Muscle of arm (tissue), 12 donors: ENCODE measurements around the gene PDLIM5. TPM values are rescaled to one million over a fixed set of nuclear protein-coding genes. Genes with fewer than 3 reads are reported as not detected.

Experiments used
- DNase-seq: peaks from one replicate; pipeline ENCODE4 v3.0.0-alpha.2; 2013
- polyA plus RNA-seq, 12 donors: library from polyadenylated mRNA; unstranded; fragments of 120-200 nt; gene quantifications; one replicate each; pipeline ENCODE4 v1.2.1, GENCODE V29; 2013; ENCODE audit not compliant: insufficient read length in 12 of 12

Gene PDLIM5
- polyA plus RNA-seq, 12 donors = 121 to 2,061 (median 310) TPM

GRCh38 chr4:94419956-94420355 is 31.8 kb upstream of the PDLIM5 start:
- DNase-seq = no peak

DNA sequence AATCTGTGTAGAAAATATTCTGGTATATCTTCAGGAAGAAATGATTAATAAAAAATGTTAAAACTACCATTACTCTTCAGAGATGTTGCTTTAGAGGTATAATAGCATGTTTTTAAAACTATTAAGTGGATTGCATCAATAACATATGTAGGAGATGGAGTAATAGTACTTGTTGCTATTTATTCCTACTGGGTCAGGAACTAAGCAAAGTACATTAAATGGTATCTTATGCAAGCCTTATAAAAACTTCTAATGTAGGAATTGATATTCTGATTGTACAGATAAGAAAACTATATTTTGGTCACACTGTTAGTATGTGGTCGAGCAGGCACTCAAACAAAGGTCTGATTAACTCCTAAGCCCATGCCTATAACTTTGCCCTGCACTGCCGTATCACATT is 31.4 kb upstream of the PDLIM5 start:
- no peak for DNase-seq

GRCh38 chr4:94426783-94427182 is 25.0 kb upstream of the PDLIM5 start:
- no peak for DNase-seq

DNA sequence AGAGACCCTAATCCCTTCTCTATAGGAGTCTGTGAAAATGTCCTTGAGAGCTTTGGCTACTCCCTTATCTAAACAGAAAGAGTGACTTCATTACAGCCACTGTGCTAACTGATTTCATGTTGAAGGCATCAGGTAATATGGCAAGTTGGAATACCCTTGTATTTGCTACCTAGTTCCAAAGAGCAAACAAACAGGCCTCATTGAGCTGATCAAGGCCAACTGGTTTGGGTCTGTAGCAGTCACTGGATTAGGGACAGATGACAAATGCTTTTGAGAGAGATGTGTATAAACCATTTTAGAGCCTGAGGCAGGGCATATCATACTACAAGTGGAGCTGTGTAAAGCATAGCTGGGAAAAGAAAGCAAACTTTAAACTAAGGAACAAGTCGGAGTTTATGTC is 22.9 kb upstream of the PDLIM5 start:
- DNase-seq = no peak

GRCh38 chr4:94430406-94430805 is 21.3 kb upstream of the PDLIM5 start:
- no peak for DNase-seq

GRCh38 chr4:94431388-94431787 is 20.4 kb upstream of the PDLIM5 start:
- no peak for DNase-seq

DNA sequence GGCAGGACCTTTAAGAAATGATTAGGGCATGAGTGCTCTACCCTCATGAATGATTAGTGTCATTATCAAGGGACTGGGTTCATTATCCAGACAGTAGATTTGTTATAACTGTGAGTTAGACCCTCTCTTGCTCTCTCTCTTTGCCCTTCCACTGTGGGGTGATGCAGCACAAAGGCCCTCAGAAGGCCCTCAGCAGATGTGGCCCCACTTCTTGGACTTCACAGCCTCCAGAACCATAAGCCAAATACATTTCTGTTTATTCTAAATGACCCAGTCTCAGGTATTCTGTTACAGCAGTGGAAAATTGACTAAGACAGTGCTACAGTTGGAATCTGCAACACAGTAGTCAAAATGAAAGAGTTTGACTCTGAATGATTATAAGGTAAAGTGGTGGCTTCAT is 17.2 kb upstream of the PDLIM5 start:
- DNase-seq = no peak

DNA sequence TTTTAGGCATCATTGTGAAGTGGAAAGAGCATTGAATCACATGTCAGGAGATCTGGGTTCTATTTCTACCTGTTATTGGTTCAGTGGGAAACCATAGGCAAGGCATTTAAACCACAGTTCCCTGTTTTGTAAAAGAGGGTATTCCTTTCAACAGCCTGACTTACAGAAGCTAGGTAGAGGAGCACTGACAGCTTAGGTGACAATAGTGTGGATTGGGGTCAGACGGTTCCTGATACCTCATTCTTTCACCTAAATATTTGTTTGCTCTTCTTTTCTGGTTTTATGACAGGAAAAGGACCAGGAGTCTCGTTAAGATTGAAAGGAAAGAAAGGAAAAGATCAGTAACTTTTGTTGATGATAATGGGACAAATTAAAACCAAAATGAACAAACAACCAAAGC is 15.9 kb upstream of the PDLIM5 start:
- DNase-seq = no peak

GRCh38 chr4:94436512-94436911 is 15.2 kb upstream of the PDLIM5 start:
- DNase-seq = no peak

DNA sequence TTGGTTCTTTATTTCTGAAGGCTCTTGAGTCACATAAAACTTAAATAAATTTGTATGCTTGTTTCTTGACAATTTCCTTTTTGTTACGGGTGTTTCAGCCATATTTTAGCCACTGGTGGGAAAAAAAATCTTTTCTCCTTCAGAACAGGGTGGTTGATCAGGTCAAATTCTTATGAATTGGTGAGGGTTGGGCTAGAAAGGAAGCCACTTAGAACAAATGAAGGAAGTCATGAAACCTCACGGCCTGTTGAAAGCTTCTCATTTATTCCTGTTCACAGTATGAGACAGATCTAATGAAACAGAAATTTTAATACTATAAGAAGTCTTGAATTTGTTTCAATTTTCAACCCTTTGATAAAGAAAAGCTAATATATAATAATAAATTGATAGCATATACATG is 12.1 kb upstream of the PDLIM5 start:
- DNase-seq = no peak

DNA sequence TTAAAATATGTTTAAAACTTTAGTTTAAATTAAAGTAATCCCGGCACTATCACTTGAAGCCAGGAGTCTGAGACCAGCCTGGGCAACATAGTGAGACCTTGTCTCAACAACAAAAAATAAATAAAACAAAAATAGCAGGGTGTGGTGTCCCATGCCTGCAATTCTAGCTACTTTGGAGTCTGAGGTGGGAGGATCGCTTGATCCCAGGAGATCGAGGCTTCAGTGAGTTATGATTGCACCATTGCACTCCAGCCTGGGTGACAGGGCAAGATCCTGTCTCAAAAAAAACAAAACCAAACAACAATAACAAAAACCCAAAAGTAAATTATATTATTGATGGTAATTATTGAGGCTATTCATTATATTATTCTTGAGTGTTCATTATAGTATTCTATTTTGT is 9.9 kb upstream of the PDLIM5 start:
- DNase-seq = no peak

GRCh38 chr4:94442251-94442650 is 9.5 kb upstream of the PDLIM5 start:
- DNase-seq = no peak

- no peak for DNase-seq
Observed at GRCh38 chr4:94446386-94446785, 5.4 kb upstream of the PDLIM5 start.

- DNase-seq = no peak
Observed at GRCh38 chr4:94447754-94448411, 3.9 kb upstream of the PDLIM5 start.

DNA sequence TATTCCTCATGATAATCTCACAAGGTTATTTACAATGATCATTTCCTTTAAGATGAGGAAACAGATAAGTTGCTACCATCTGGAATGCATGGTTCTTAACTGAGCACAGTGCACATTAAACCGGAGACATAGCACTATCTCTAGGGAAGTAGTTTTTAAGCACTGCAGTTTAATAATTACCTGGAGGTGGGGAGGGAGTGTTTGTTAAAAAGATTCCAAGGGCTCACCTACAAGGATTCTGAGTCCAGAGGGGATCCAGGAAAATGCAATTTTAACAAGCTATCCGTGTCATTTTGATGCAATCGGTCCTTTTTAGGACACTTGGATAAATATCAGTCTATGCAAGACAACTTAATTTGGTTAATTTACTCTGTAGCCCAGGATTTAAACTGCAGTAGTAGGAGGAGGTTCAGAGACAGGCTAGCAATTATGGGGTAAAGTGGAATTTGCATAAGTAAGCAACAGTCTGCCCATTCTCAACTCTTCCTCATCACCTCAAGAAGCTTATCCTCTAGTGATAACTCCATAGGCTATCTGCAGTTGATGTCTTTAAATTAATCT is 2.8 kb upstream of the PDLIM5 start:
- DNase-seq = no peak

GRCh38 chr4:94451051-94451694 is 569 bp upstream of the PDLIM5 start:
- no peak for DNase-seq

DNA sequence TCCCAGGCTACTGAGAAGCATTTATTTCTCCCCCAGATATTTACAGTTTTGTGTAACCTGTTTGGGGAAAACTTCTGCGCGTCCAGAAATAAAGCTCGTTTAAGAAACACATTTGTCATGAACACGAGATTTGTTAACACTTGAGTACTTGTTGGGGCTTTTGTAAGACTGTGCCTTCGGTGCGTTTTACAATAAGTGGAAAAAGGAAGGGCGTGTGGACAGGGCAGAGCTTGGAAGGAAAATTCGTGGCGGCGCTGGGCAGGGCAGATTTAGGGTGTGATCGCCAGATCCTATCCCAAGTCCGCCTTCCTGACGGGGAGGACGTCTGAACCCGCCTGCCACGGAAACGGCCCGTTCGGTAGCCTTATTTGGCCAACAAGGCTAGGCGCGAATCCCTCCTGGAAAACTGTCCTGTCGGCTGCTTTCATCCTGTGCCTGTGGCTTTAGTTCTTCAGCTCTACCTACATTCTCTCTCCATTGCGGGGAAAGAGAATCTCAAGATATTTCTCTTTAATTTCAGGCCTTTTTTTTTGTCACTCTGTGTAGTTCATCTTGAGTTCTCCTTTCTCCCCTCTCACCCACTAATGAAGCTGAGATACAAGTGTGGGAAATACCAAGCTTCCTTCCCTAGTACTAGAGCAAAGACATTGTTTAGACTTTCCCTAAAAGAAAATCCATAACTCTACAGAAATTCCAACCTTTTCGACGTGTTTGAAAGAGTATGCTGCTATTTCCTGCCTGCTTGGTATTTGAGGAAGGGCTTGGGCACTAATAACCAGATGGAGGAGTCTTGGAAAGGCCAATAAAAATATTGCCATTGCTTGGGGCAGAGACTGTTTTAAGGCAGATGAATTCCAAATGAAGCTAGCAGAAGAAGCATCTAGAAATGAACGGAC is 982 bp downstream of the PDLIM5 start:
- DNase-seq = peak; percentile 61

DNA sequence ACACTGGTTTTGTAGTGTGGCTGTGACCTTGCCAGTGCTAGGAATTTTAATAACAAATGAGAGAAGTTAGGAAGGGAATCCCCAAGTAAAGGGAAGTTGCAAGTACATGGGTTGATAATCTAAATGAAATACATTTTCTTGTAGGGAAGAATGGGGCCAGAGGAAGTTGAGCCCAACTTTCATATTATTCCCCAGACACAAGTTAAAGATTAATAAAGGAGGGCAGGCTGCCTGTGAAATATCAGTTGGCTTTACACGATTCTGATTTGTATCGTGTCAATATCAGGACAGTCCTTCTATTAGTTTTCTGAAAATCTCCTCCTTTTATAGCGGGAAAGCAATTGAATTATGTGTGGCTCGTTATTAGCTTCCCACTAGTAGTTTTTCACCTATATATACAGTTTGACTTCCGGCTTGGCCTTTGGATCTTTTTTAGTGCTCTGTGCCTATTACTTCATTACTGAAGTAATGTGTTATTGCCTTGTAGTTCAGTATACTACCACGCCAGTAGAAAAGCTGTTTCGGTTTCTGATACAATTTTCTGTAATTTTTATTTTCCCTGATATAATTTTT is 1.7 kb downstream of the PDLIM5 start:
- DNase-seq = no peak

DNA sequence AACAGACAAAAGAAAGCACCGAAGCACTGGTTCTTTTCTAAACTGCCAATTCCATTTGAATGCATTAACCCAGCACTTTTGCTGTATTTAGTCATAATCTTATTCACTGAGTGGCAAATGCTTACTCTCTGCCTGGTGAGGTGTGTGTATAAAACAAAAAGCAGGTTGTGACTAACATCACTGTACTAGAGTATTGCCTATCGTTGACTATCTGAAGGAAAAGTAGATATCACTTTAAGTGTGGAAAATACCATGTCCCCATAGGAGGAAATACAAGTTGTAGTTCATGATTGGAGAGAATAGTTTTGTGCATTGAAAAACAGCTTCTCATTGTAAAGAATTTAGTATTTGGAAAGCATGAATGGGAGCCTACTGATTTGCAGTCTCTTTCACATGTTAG is 2.7 kb downstream of the PDLIM5 start:
- DNase-seq = no peak

DNA sequence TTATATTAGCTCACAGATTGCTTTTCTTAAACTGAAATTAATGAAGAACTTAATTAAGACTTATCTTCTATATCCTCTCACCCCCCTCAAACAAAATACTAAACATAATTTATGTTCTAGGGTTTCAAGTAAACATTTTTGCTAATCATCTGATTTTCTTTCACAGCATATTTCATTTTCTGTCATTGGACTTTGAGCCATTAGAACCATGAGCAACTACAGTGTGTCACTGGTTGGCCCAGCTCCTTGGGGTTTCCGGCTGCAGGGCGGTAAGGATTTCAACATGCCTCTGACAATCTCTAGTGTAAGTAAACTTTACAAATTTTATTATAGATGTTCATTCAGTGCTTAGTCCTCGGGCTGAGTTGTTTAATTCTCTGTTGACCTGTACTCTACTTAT is 3.3 kb downstream of the PDLIM5 start:
- DNase-seq = no peak

DNA sequence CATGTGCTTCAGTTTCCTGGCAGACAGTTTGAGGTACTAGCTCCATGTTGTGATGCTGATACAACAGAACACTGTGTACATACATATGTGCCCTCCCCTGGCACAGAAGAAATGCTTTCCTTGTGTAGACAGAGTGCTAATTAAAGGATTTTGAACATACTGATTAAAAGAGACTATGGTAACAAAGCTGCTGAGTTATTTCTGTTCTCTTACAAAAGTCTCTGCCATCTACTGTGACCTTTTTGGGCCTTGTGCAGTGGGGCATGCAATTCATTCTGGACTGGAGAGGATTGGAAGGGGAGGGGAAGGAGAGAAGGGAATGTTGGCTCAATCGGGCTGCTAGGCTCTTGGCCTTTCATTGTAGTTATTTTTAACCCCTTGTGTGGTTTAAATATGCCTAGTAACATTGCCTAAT is 6.0 kb downstream of the PDLIM5 start:
- DNase-seq = no peak

DNA sequence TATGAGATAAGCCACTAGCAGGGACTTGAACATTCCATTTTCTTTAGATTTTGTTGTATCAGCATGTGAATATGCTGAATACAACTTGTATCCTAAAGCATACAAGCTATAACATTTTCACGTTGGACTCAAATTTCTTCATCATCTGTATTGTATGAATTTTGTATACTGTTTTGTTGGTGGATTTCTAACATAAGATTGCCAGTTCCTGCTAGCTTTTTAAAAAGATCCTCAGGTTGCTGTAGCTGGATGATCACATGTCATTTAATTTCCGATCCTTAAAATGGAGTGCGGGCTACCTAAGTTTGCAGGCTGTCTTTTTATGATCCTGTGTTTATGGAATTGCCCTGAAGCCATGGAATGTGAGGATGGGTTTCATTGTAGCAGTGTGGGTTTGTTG is 6.9 kb downstream of the PDLIM5 start:
- no peak for DNase-seq
